CD4-positive, alpha-beta T cell (primary cell): Measurements from ENCODE around the gene MRGPRD. TPM values are rescaled to one million over a fixed set of nuclear protein-coding genes. Genes with fewer than 3 reads are reported as not detected.

Experiments used
- ATAC-seq: fragments of 200-7000 bp; cut with Tn5 transposase; one replicate; pipeline ENCODE4 v1.10.0; 2022; ENCODE audit warnings: mild to moderate bottlenecking; ENCODE audit not compliant: poor library complexity
- CTCF ChIA-PET: fragments of 350-600 bp; sonication (Branson Sonifier 250); formaldehyde crosslinking; loops from one replicate; lab custom pipeline; 2021; ENCODE audit warnings: antibody characterized with exemption, inconsistent platforms; lab: Charles Lee
- POLR2A ChIA-PET: fragments of 350-600 bp; sonication (Branson Sonifier 250); formaldehyde crosslinking; loops from one replicate; lab custom pipeline; 2021; ENCODE audit warnings: antibody characterized with exemption, inconsistent platforms; lab: Charles Lee
- DNase-seq, 14 experiments: peaks; one replicate each; pipeline ENCODE4 v3.0.0-alpha.2; 2013 to 2020; ENCODE audit warnings: mixed read lengths in 2 of 14
- H3K27ac ChIP-seq, 2 donors: one replicate each; pipeline versions ENCODE4 v1.5.1 to v1.7.0; 2013; ENCODE audit warnings: low read length in 2 of 2, low read depth in 1 of 2, mild to moderate bottlenecking in 1 of 2
- H3K27me3 ChIP-seq, 2 experiments: 1 replicate in 1 of 2; 2 replicates in 1 of 2; pipeline versions ENCODE4 v1.6.1 to v1.7.0; 2013; ENCODE audit warnings: low read length in 2 of 2, control low read depth in 1 of 2, mild to moderate bottlenecking in 1 of 2, moderate library complexity in 1 of 2; ENCODE audit not compliant: insufficient read depth in 2 of 2, control insufficient read depth in 1 of 2
- H3K36me3 ChIP-seq: one replicate; pipeline ENCODE4 v1.6.1; 2013; ENCODE audit warnings: low read length, control low read depth; ENCODE audit not compliant: insufficient read depth
- H3K4me1 ChIP-seq: one replicate; pipeline ENCODE4 v1.6.1; 2013; ENCODE audit warnings: low read length, control low read depth; ENCODE audit not compliant: insufficient read depth
- H3K4me3 ChIP-seq: one replicate; pipeline ENCODE4 v1.5.1; 2013; ENCODE audit warnings: mild to moderate bottlenecking, low read length, moderate library complexity
- H3K9me3 ChIP-seq, 2 experiments: 1 replicate in 1 of 2; 2 replicates in 1 of 2; pipeline versions ENCODE4 v1.6.1 to v1.7.0; 2013; ENCODE audit warnings: low read length in 2 of 2, mild to moderate bottlenecking in 2 of 2, control low read depth in 1 of 2, moderate library complexity in 1 of 2; ENCODE audit not compliant: control insufficient read depth in 1 of 2, insufficient read depth in 1 of 2
- H3K27ac Mint-ChIP-seq: one replicate; pipeline ENCODE4 v1.8.0; 2020; ENCODE audit warnings: mixed read lengths
- H3K27me3 Mint-ChIP-seq: one replicate; pipeline ENCODE4 v1.8.0; 2021; ENCODE audit warnings: mixed read lengths
- H3K36me3 Mint-ChIP-seq: one replicate; pipeline ENCODE4 v1.8.0; 2021; ENCODE audit warnings: low read depth, mixed read lengths
- H3K4me1 Mint-ChIP-seq: one replicate; pipeline ENCODE4 v1.8.0; 2021; ENCODE audit warnings: low read depth, mixed read lengths
- H3K4me3 Mint-ChIP-seq: one replicate; pipeline ENCODE4 v1.8.0; 2020; ENCODE audit warnings: mild to moderate bottlenecking, mixed read lengths
- H3K9me3 Mint-ChIP-seq: one replicate; pipeline ENCODE4 v1.8.0; 2020; ENCODE audit warnings: mixed read lengths
- intact Hi-C, 2 experiments: fragments of 100-400 bp; cut with DNase I in 1 of 2; cut with micrococcal nuclease in 1 of 2; formaldehyde crosslinking; loops; one replicate each; pipeline versions ENCODE4 v1.15.1 to v1.9.0; 2023 to 2025; cut with DNase I, micrococcal nuclease
- total RNA-seq, 174 experiments: library from RNA in 2 of 174; stranded (reverse) in 2 of 174; gene quantifications; one replicate each; pipeline ENCODE4 v1.2.3 and lab custom pipeline; 2021 to 2026
- TF ChIP-seq, protein P1 (sequence below): fragments of 200-600 bp; IDR thresholded peaks from one replicate; pipeline ENCODE4 v1.8.0; 2022; ENCODE audit warnings: antibody characterized with exemption, mild to moderate bottlenecking

MRGPRD gene
- total RNA-seq, 2 experiments from 2014 or later, result not detected

DNA sequence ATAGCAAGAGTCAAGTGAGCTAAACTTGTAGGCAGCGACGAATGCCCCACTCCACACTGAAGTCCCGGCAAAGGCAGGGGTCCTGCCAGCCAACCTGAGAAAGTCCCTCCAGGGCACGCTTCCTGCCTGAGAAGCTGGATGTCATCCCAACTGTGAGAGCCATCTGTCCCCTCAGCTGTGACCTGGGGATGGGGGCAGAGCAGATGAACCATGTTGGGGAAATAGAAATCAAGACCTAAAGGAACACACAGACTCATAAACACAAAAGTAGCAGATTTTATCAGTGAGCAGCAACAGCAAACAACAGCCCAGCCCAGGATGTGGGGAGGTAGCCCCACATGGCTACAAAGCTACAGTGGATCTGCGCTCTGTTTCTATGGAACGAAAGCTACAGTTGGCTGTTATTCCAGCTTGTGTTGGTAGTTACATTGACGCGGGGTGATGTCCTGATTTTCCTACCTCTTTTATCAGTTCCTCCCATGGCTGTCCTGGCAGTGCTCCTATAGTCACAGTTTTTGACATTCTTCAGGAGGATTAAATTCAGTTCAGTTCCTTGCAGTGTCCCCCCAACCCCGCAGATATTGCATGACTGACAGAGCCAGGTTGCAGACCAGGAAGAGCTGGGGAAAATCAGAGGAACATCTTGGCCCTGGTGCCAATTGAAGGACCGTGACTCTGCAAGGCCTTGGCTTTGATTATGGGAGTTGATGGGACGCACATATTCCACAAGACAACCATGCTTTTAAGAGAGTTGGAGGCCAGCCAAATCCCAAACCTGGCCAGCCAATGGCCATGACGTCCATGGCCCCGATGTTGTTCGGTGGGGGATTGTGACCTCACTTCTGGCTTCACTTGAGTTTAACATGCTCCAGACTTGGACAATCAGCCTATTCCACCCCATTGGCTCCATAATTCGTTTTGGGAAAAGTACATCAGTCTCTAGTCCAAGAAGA is 14.6 kb downstream of the MRGPRD start:
- intact Hi-C loops, result loop anchor here in 1 of 2 experiments (10.0 kb wide), 1 partner anchor 679 kb away; the partner anchor contains the start of gene CCND1
- CTCF ChIA-PET, result interaction anchor here (1.1 kb wide), 1 partner anchor 16 kb away, joined by 3 read pairs; no protein-coding TSS in a partner anchor

DNA sequence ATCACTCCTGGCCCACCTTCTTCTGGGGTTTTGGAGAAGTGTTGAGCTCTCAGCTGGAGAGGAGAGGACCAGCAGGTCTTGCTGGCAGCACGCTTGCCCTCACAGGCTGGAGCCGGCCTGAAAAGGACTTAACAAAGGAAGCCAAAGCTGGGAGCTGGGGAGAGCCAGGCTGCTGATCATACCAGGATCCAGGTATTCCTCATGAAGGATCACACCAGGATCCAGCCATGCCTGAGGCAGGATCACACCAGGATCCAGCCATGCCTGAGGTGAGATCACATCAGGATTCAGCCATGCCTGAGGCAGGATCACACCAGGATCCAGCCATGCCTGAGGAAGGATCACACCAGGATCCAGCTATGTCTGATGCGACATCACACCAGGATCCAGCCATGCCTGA is 17.0 kb downstream of the MRGPRD start:
- Mint-ChIP-seq H3K9me3 (no peaks in the 10 kb centered on the region), H3K36me3 (peaks cover 5% of the 10 kb centered on the region), H3K27me3 (peaks cover 5% of the 10 kb centered on the region), H3K4me3 (no peak overlapping the region), H3K4me1 (peaks cover 19% of the 10 kb centered on the region), H3K27ac (peak overlapping the region; percentile 76)
- ChIA-PET CTCF (no interaction called here), POLR2A (no interaction called here)
- H3K4me1 ChIP-seq, result peaks cover 58% of the 10 kb centered on the region
- no peaks in the 10 kb centered on the region for H3K27me3 ChIP-seq
- TF ChIP-seq, protein P1, sequence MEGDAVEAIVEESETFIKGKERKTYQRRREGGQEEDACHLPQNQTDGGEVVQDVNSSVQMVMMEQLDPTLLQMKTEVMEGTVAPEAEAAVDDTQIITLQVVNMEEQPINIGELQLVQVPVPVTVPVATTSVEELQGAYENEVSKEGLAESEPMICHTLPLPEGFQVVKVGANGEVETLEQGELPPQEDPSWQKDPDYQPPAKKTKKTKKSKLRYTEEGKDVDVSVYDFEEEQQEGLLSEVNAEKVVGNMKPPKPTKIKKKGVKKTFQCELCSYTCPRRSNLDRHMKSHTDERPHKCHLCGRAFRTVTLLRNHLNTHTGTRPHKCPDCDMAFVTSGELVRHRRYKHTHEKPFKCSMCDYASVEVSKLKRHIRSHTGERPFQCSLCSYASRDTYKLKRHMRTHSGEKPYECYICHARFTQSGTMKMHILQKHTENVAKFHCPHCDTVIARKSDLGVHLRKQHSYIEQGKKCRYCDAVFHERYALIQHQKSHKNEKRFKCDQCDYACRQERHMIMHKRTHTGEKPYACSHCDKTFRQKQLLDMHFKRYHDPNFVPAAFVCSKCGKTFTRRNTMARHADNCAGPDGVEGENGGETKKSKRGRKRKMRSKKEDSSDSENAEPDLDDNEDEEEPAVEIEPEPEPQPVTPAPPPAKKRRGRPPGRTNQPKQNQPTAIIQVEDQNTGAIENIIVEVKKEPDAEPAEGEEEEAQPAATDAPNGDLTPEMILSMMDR, result no peak
- intact Hi-C loops, result loop anchor here in 1 of 2 experiments (10.0 kb wide), 1 partner anchor 681 kb away; the partner anchor contains the start of gene CCND1
- peaks cover 0 to 5% of the 10 kb centered on the region in 2 experiments for H3K9me3 ChIP-seq
- H3K4me3 ChIP-seq, result peak overlapping the region; percentile 16
- DNase-seq (no peak), ATAC-seq (no peak)
- no peaks in the 10 kb centered on the region for H3K36me3 ChIP-seq
- peak overlapping the region in 1 of 2 donors; percentile 43 for H3K27ac ChIP-seq

More for the DNA sequence above, 14.6 kb downstream of the MRGPRD start:
- H3K4me3 ChIP-seq, result no peak overlapping the region
- H3K36me3 ChIP-seq, result no peaks in the 10 kb centered on the region
- H3K36me3 Mint-ChIP-seq, result peaks cover 5% of the 10 kb centered on the region
- H3K4me3 Mint-ChIP-seq, result peak overlapping the region; percentile 17
- no peaks in the 10 kb centered on the region for H3K27me3 ChIP-seq
- H3K4me1 Mint-ChIP-seq, result peaks cover 19% of the 10 kb centered on the region
- ATAC-seq (peak; percentile 40), DNase-seq (peak in 5 of 14 experiments; percentile 14 to 55 (median 27))
- H3K27ac Mint-ChIP-seq, result peak overlapping the region; percentile 79
- peak overlapping the region in 1 of 2 donors; percentile 18 for H3K27ac ChIP-seq
- POLR2A ChIA-PET, result interaction anchor here (0.6 to 1.3 kb wide), 4 partner anchors 56 to 1172 kb away, joined by 3 to 9 read pairs (median 3); partner anchors contain the start of genes IGHMBP2 and TPCN2
- TF ChIP-seq, protein P1, result no peak
- peaks cover 58% of the 10 kb centered on the region for H3K4me1 ChIP-seq
- H3K27me3 Mint-ChIP-seq, result peaks cover 10% of the 10 kb centered on the region
- H3K9me3 Mint-ChIP-seq, result no peaks in the 10 kb centered on the region
- peaks cover 0 to 5% of the 10 kb centered on the region in 2 experiments for H3K9me3 ChIP-seq

DNA sequence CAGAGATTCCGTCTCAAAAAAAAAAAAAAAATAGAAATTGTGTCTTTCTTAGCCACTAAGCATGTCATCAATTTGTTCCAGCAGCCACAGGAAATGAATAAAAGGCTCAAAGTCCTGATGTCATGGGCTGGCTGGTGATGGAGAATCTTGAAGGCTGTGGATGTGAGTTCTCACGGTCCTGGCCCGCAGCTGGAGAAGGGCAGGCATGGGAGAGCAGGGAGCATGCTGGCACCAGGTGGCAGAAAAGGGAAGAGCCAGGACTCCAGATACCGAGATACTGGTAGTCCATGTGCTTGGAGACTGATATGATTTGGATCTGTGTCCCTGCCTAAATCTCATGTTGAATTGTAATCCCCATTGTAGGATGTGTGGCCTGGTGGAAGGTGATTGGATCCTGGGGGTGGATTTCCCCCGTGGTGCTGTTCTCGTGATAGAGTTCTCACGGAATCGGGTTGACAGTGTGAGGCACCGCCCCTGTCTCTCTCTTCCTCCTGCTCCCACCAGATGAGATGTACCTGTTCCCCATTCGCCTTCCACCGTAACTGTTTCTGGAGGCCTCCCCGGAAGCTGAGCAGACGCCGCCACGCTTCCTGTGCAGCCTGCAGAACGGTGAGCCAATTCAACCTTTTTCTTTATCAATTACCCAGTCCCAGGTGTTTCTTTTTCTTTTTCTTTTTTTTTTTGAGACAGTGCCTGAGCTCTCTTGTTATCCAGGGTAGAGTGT is 18.1 kb downstream of the MRGPRD start:
- CTCF ChIA-PET, result no interaction called here
- H3K4me1 ChIP-seq, result peaks cover 56% of the 10 kb centered on the region
- intact Hi-C loops, result loop anchor here in 1 of 2 experiments (10.0 kb wide), 1 partner anchor 682 kb away; the partner anchor contains the start of gene CCND1
- H3K9me3 ChIP-seq, result peaks cover 0 to 12% of the 10 kb centered on the region in 2 experiments
- Mint-ChIP-seq H3K27ac (peak overlapping the region; percentile 92), H3K4me1 (peaks cover 19% of the 10 kb centered on the region), H3K36me3 (peaks cover 5% of the 10 kb centered on the region), H3K9me3 (no peaks in the 10 kb centered on the region), H3K4me3 (peak overlapping the region; percentile 63), H3K27me3 (peaks cover 2% of the 10 kb centered on the region)
- DNase-seq (peak in 12 of 14 experiments; percentile 14 to 86 (median 39)), ATAC-seq (peak; percentile 89)
- POLR2A ChIA-PET, result interaction anchor here (0.7 to 1.4 kb wide), 3 partner anchors 11 to 59 kb away, joined by 3 read pairs; partner anchors contain the start of genes IGHMBP2 and MRPL21
- TF ChIP-seq, protein P1, result no peak
- peak overlapping the region; percentile 16 for H3K4me3 ChIP-seq
- H3K27ac ChIP-seq, result peak overlapping the region in 1 of 2 donors; percentile 20
- no peaks in the 10 kb centered on the region for H3K36me3 ChIP-seq
- H3K27me3 ChIP-seq, result no peaks in the 10 kb centered on the region
